Transverse colon (tissue), 3 donors: Measurements from ENCODE around the gene CYSTM1.

Experiments used
- CTCF ChIP-seq, 5 experiments: fragments of 200-600 bp in 3 of 5; fragments of 450-650 bp in 2 of 5; sonication (generic) in 3 of 5; IDR thresholded peaks; 1 replicate in 2 of 5; 2 replicates in 3 of 5; pipeline ENCODE4 v1.5.1; 2016 to 2017; ENCODE audit warnings: antibody characterized with exemption in 5 of 5, inconsistent platforms in 3 of 5, mild to moderate bottlenecking in 2 of 5, moderate library complexity in 1 of 5
- POLR2A ChIP-seq: fragments of 450-650 bp; IDR thresholded peaks from one replicate; pipeline ENCODE4 v1.6.1; 2016; ENCODE audit warnings: antibody characterized with exemption, mild to moderate bottlenecking, moderate library complexity

GRCh38 chr5:140207250-140207964, 32.4 kb downstream of the CYSTM1 start:
- TF ChIP-seq CTCF (IDR thresholded peaks at IDR 0.05) (no peak), POLR2A (no peak)
